ENCODE data around the gene SUCLG1. TPM values are rescaled to one million over a fixed set of nuclear protein-coding genes. Genes with fewer than 3 reads are reported as not detected.
A peak's percentile ranks its signal among the peaks of the same experiment; 100 is the strongest.
"Not testable (repeated sequence)": the region's sequence is repeated elsewhere in the genome, so short reads cannot be mapped to it uniquely, and the experiment has no call there.

The SUCLG1 gene
- total RNA-seq, 1 experiment from 2014 or later = 105 TPM

- no peak overlapping the region for H3K27ac Mint-ChIP-seq (ENCODE audit: low read depth, unreplicated experiment)
- H3K4me1 Mint-ChIP-seq (ENCODE audit: insufficient read depth, unreplicated experiment) = no peaks in the 10 kb centered on the region
- POLR2A ChIA-PET = no interaction called here
- TF ChIP-seq, protein P1, sequence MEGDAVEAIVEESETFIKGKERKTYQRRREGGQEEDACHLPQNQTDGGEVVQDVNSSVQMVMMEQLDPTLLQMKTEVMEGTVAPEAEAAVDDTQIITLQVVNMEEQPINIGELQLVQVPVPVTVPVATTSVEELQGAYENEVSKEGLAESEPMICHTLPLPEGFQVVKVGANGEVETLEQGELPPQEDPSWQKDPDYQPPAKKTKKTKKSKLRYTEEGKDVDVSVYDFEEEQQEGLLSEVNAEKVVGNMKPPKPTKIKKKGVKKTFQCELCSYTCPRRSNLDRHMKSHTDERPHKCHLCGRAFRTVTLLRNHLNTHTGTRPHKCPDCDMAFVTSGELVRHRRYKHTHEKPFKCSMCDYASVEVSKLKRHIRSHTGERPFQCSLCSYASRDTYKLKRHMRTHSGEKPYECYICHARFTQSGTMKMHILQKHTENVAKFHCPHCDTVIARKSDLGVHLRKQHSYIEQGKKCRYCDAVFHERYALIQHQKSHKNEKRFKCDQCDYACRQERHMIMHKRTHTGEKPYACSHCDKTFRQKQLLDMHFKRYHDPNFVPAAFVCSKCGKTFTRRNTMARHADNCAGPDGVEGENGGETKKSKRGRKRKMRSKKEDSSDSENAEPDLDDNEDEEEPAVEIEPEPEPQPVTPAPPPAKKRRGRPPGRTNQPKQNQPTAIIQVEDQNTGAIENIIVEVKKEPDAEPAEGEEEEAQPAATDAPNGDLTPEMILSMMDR (IDR thresholded peaks at IDR 0.05; ENCODE audit: unreplicated experiment) = no peak
- H3K36me3 Mint-ChIP-seq (ENCODE audit: insufficient read depth, unreplicated experiment) = no peaks in the 10 kb centered on the region
- no peaks in the 10 kb centered on the region for H3K27me3 Mint-ChIP-seq (ENCODE audit: insufficient read depth, unreplicated experiment)
- CTCF ChIA-PET = interaction anchor here (0.6 to 1.4 kb wide), 2 partner anchors 15 to 145 kb away, joined by 3 read pairs; no protein-coding TSS in a partner anchor
- no peak for DNase-seq (ENCODE audit: unreplicated experiment)
- no TSS peak for BruUV-seq (replicated peaks)
- H3K4me3 Mint-ChIP-seq (ENCODE audit: unreplicated experiment) = no peak overlapping the region
- H3K9me3 Mint-ChIP-seq (ENCODE audit: unreplicated experiment) = peaks cover 8% of the 10 kb centered on the region
- intact Hi-C loops (cut with micrococcal nuclease) = no loop called here
Measured at GRCh38 chr2:84478867-84479266, 19.8 kb upstream of the SUCLG1 start.

GRCh38 chr2:84477886-84478285, 18.8 kb upstream of the SUCLG1 start:
- ChIA-PET CTCF (interaction anchor here (0.6 to 1.5 kb wide), 2 partner anchors 11 to 523 kb away, joined by 3 to 4 read pairs; no protein-coding TSS in a partner anchor), POLR2A (interaction anchor here (1.1 to 1.4 kb wide), 2 partner anchors 14 to 404 kb away, joined by 3 read pairs; no protein-coding TSS in a partner anchor)
- Mint-ChIP-seq H3K27ac (ENCODE audit: low read depth, unreplicated experiment) (no peak overlapping the region), H3K9me3 (ENCODE audit: unreplicated experiment) (peaks cover 8% of the 10 kb centered on the region), H3K4me1 (ENCODE audit: insufficient read depth, unreplicated experiment) (no peaks in the 10 kb centered on the region), H3K27me3 (ENCODE audit: insufficient read depth, unreplicated experiment) (no peaks in the 10 kb centered on the region), H3K4me3 (ENCODE audit: unreplicated experiment) (no peak overlapping the region), H3K36me3 (ENCODE audit: insufficient read depth, unreplicated experiment) (no peaks in the 10 kb centered on the region)
- TF ChIP-seq, protein P1 (IDR thresholded peaks at IDR 0.05; ENCODE audit: unreplicated experiment) = no peak
- no peak for DNase-seq (ENCODE audit: unreplicated experiment)
- BruUV-seq (replicated peaks) = no TSS peak
- intact Hi-C loops (cut with micrococcal nuclease) = no loop called here

- Mint-ChIP-seq H3K9me3 (ENCODE audit: unreplicated experiment) (peaks cover 8% of the 10 kb centered on the region), H3K27me3 (ENCODE audit: insufficient read depth, unreplicated experiment) (no peaks in the 10 kb centered on the region)
- no TSS peak for BruUV-seq (replicated peaks)
Measured at GRCh38 chr2:84474176-84474575, 15.1 kb upstream of the SUCLG1 start.

DNA sequence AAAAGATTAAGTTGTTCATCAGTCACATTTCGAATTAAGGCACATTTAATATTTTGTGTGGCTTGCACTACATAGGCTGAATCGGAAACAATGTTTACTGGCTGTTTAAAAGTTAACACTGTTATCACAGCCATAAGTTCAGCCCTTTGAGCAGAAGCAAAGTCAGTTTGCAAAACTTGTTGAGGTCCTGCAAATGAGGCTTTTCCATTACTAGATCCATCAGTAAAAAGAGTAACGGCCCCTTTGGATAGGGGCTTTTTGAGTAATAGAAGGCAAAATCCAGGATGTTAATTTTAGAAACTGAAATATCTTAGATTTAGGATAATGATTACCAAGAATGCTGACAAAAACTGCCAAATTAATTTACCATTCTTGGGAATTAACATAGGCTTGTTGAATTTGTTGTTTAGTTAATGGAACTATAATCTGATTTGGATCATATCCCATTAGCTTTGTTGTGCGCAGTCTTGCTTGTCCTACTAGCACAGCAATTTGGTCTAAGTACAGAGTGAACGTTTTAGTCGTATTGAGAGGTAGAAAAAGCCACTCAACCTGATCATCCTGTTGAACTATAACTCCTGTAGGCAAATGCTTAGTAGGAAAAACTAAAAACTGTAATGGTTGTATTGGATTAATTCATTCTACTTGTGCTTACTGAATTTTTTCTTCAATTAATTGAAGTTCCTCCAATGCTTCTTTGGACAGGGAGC, 13.9 kb upstream of the SUCLG1 start:
- no peak overlapping the region for H3K27ac Mint-ChIP-seq (ENCODE audit: low read depth, unreplicated experiment)
- intact Hi-C loops (cut with micrococcal nuclease) = no loop called here
- no TSS peak for BruUV-seq (replicated peaks)
- H3K9me3 Mint-ChIP-seq (ENCODE audit: unreplicated experiment) = peaks cover 8% of the 10 kb centered on the region
- CTCF ChIA-PET = interaction anchor here (0.7 to 1.5 kb wide), 2 partner anchors 12 to 16 kb away, joined by 3 read pairs; no protein-coding TSS in a partner anchor
- peaks cover 14% of the 10 kb centered on the region for H3K4me1 Mint-ChIP-seq (ENCODE audit: insufficient read depth, unreplicated experiment)
- H3K36me3 Mint-ChIP-seq (ENCODE audit: insufficient read depth, unreplicated experiment) = no peaks in the 10 kb centered on the region
- H3K27me3 Mint-ChIP-seq (ENCODE audit: insufficient read depth, unreplicated experiment) = no peaks in the 10 kb centered on the region
- POLR2A ChIA-PET = interaction anchor here (1.0 to 4.6 kb wide), 4 partner anchors 11 to 45 kb away, joined by 4 to 45 read pairs (median 4); partner anchors contain the start of gene SUCLG1
- TF ChIP-seq, protein P1 (IDR thresholded peaks at IDR 0.05; ENCODE audit: unreplicated experiment) = no peak
- no peak overlapping the region for H3K4me3 Mint-ChIP-seq (ENCODE audit: unreplicated experiment)
- DNase-seq (ENCODE audit: unreplicated experiment) = no peak

More at GRCh38 chr2:84474176-84474575, 15.1 kb upstream of the SUCLG1 start:
- no peak for DNase-seq (ENCODE audit: unreplicated experiment)
- intact Hi-C loops (cut with micrococcal nuclease) = no loop called here
- CTCF ChIA-PET = interaction anchor here (0.6 kb wide), 1 partner anchor 1291 kb away, joined by 3 read pairs; no protein-coding TSS in a partner anchor
- TF ChIP-seq, protein P1 (IDR thresholded peaks at IDR 0.05; ENCODE audit: unreplicated experiment) = no peak
- Mint-ChIP-seq H3K36me3 (ENCODE audit: insufficient read depth, unreplicated experiment) (no peaks in the 10 kb centered on the region), H3K27ac (ENCODE audit: low read depth, unreplicated experiment) (no peak overlapping the region), H3K4me1 (ENCODE audit: insufficient read depth, unreplicated experiment) (peaks cover 14% of the 10 kb centered on the region), H3K4me3 (ENCODE audit: unreplicated experiment) (no peak overlapping the region)
- POLR2A ChIA-PET = interaction anchor here (0.6 to 4.6 kb wide), 3 partner anchors 10 to 52 kb away, joined by 3 to 45 read pairs (median 3); partner anchors contain the start of gene SUCLG1

DNA sequence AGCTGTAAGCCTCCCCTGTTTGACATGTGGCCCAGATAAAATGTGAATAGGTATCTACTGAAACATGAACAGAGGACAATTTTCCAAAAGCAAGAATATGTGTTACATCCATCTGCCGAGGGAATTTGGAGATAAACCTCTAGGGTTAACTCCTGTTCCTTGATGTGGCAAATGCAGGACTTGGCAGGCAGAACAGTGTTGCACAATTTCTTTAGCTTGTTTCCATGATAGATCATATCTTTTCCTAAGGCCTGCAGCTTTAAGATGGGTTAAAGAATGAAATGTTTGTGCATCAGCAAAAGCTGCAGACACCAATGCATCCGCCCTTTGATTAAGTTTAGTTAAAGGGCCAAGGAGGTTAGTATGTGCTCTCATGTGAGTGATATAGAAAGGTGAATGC, 13.3 kb upstream of the SUCLG1 start:
- H3K27me3 Mint-ChIP-seq (ENCODE audit: insufficient read depth, unreplicated experiment); BruUV-seq (replicated peaks); H3K27ac Mint-ChIP-seq (ENCODE audit: low read depth, unreplicated experiment); H3K36me3 Mint-ChIP-seq (ENCODE audit: insufficient read depth, unreplicated experiment); H3K9me3 Mint-ChIP-seq (ENCODE audit: unreplicated experiment); intact Hi-C loops (cut with micrococcal nuclease); H3K4me3 Mint-ChIP-seq (ENCODE audit: unreplicated experiment): not testable (repeated sequence)
- ChIA-PET CTCF (interaction anchor here (0.7 to 1.5 kb wide), 3 partner anchors 11 to 16 kb away, joined by 3 to 4 read pairs (median 3); partner anchors contain the start of gene SUCLG1), POLR2A (interaction anchor here (0.7 to 4.6 kb wide), 6 partner anchors 11 to 118 kb away, joined by 3 to 45 read pairs (median 4); partner anchors contain the start of gene SUCLG1)
- H3K4me1 Mint-ChIP-seq (ENCODE audit: insufficient read depth, unreplicated experiment) = peaks cover 14% of the 10 kb centered on the region
- peak; percentile 55 for DNase-seq (ENCODE audit: unreplicated experiment)
